Endothelial cell (in vitro differentiated cells): ENCODE measurements around the gene FOSL1. TPM values are rescaled to one million over a fixed set of nuclear protein-coding genes. Genes with fewer than 3 reads are reported as not detected.
A peak's percentile ranks its signal among the peaks of the same experiment; 100 is the strongest.

Experiments used
- DNase-seq: peaks from one replicate; pipeline ENCODE4 v3.0.0; 2021; ENCODE audit warnings: low spot score
- H3K27ac Mint-ChIP-seq: one replicate; pipeline ENCODE4 v1.8.0; 2021; ENCODE audit warnings: mixed read lengths, inconsistent platforms; ENCODE audit not compliant: unreplicated experiment
- H3K27me3 Mint-ChIP-seq: one replicate; pipeline ENCODE4 v1.8.0; 2021; ENCODE audit warnings: mild to moderate bottlenecking, moderate library complexity, mixed read lengths, inconsistent platforms; ENCODE audit not compliant: unreplicated experiment
- H3K36me3 Mint-ChIP-seq: one replicate; pipeline ENCODE4 v1.8.0; 2021; ENCODE audit warnings: mild to moderate bottlenecking, low read depth, mixed read lengths, inconsistent platforms; ENCODE audit not compliant: unreplicated experiment
- H3K4me1 Mint-ChIP-seq: one replicate; pipeline ENCODE4 v1.8.0; 2021; ENCODE audit warnings: mild to moderate bottlenecking, mixed read lengths, inconsistent platforms; ENCODE audit not compliant: unreplicated experiment
- H3K4me3 Mint-ChIP-seq: one replicate; pipeline ENCODE4 v1.8.0; 2021; ENCODE audit warnings: mild to moderate bottlenecking, mixed read lengths, inconsistent platforms; ENCODE audit not compliant: unreplicated experiment
- H3K9me3 Mint-ChIP-seq: one replicate; pipeline ENCODE4 v1.8.0; 2021; ENCODE audit warnings: mixed read lengths, inconsistent platforms; ENCODE audit not compliant: unreplicated experiment
- CTCF ChIP-seq: fragments of 200-600 bp; sonication (generic); IDR thresholded peaks from one replicate; pipeline ENCODE4 v1.5.0; 2021; ENCODE audit warnings: antibody characterized with exemption; ENCODE audit not compliant: unreplicated experiment
- total RNA-seq: library from RNA; stranded (reverse); fragmentation: NEBNext Ultra II Directional; extraction: Animal tissue kit (Norgen Biotek cat#: 25700); gene quantifications from one replicate; pipeline ENCODE4 v1.2.1, GENCODE V29; 2021; ENCODE audit not compliant: unreplicated experiment

Gene FOSL1
- total RNA-seq, 1 donor from 2014 or later = 1.3 TPM

GRCh38 chr11:65945430-65945911, 45.3 kb upstream of the FOSL1 start, which contains the start of gene TSGA10IP:
Gene TSGA10IP, plus strand, starts transcription at chr11:65945480. Its CDS starts 196 bp downstream, at chr11:65945676.
- no peaks in the 10 kb centered on the region for H3K4me1 Mint-ChIP-seq
- no peak within 1 kb of the TSS for H3K4me3 Mint-ChIP-seq
- H3K9me3 Mint-ChIP-seq = no peaks in the 10 kb centered on the region
- TF ChIP-seq CTCF = no peak
- no peaks in the 10 kb centered on the region for H3K36me3 Mint-ChIP-seq
- H3K27ac Mint-ChIP-seq = peak within 1 kb of the TSS; percentile 54
- peaks cover 5% of the 10 kb centered on the region for H3K27me3 Mint-ChIP-seq
- DNase-seq = no peak

- no peaks in the 10 kb centered on the region for H3K4me1 Mint-ChIP-seq
- no peak for TF ChIP-seq CTCF
- H3K9me3 Mint-ChIP-seq = no peaks in the 10 kb centered on the region
- no peak overlapping the region for H3K4me3 Mint-ChIP-seq
- DNase-seq = no peak
- no peak overlapping the region for H3K27ac Mint-ChIP-seq
- H3K36me3 Mint-ChIP-seq = no peaks in the 10 kb centered on the region
- H3K27me3 Mint-ChIP-seq = peaks cover 8% of the 10 kb centered on the region
Measured at GRCh38 chr11:65944767-65945166, 44.6 kb upstream of the FOSL1 start.

- DNase-seq = no peak
- Mint-ChIP-seq H3K27me3 (peaks cover 8% of the 10 kb centered on the region), H3K4me3 (no peak overlapping the region), H3K27ac (peak overlapping the region; percentile 54), H3K4me1 (no peaks in the 10 kb centered on the region), H3K36me3 (no peaks in the 10 kb centered on the region), H3K9me3 (no peaks in the 10 kb centered on the region)
- no peak for TF ChIP-seq CTCF
Measured at GRCh38 chr11:65944191-65944590, 44.0 kb upstream of the FOSL1 start.

GRCh38 chr11:65942531-65942930, 42.3 kb upstream of the FOSL1 start:
- DNase-seq = no peak
- H3K4me1 Mint-ChIP-seq = no peaks in the 10 kb centered on the region
- H3K27ac Mint-ChIP-seq = no peak overlapping the region
- TF ChIP-seq CTCF = no peak
- no peak overlapping the region for H3K4me3 Mint-ChIP-seq
- no peaks in the 10 kb centered on the region for H3K9me3 Mint-ChIP-seq
- peaks cover 7% of the 10 kb centered on the region for H3K27me3 Mint-ChIP-seq
- H3K36me3 Mint-ChIP-seq = no peaks in the 10 kb centered on the region

GRCh38 chr11:65941720-65942310, 41.6 kb upstream of the FOSL1 start:
- H3K4me3 Mint-ChIP-seq = no peak overlapping the region
- H3K27ac Mint-ChIP-seq = no peak overlapping the region
- H3K9me3 Mint-ChIP-seq = no peaks in the 10 kb centered on the region
- no peaks in the 10 kb centered on the region for H3K4me1 Mint-ChIP-seq
- no peaks in the 10 kb centered on the region for H3K36me3 Mint-ChIP-seq
- TF ChIP-seq CTCF = no peak
- no peak for DNase-seq
- H3K27me3 Mint-ChIP-seq = peaks cover 7% of the 10 kb centered on the region
